ENCODE results near the gene EPS8L3.
"Not testable (repeated sequence)": the region's sequence is repeated elsewhere in the genome, so short reads cannot be mapped to it uniquely, and the experiment has no call there.

The EPS8L3 gene

DNA sequence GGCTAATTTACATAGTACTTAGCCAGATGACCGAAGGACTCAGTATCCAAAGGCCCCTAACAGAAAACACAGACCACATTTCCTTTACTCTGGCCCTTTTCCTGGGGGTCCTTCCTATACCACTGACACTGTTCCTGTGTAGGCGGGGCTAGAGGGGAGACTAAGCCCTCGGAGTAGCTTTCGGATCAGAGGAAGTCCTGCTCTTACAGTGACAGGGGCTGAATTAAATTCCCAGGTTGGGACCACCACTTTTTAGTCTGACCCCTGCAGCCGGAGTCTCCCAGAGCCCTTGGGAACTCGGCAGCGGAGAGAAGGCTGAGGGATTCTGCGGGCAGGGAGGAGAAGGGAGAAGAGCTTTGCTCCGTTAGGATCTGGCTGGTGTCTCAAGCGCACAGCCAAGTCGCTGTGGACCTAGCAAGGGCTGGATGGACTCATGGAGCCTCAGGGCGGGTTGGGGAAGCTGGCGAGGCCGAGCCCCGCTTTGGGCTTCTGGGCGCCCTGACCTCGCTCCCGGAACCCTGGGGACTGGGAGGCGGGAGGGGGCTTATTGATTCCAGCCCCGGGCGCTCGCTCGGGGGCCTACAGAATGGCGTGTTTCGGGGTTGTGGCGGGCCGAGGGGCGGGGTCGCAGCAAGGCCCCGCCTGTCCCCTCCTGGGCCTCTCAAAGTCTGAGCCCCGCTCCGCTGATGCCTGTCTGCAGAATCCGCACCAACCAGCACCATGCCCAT lies 52.0 kb downstream of the EPS8L3 start, which contains the start of gene GSTM5:
TSS of gene GSTM5 (plus strand) at position 659 of the 728 bp plus-strand sequence. CDS start at position 721, 62 bp downstream.
- not testable (repeated sequence) for DNase-seq (ENCODE audit: low read depth in 3 of 3)

DNA sequence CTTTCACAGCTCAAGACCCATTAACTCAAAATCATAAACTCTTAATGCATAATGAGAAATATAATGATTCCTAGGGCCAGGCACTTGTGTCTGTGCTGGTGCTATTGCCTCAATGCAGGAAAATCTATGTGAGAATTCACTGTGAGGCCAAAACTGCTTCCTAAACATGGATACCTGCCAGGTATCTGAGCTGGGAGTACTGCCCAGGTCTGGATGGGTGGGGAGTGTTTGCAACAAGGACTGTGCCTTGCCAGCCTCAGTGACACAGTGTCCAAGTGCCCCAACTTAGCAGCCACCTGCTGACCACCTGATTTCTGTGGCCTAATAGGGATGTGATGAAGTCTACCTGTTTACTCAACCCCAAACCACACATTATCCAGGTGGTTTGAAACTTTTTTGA lies 53.9 kb downstream of the EPS8L3 start:
- not testable (repeated sequence) for DNase-seq (ENCODE audit: low read depth in 3 of 3)

- DNase-seq (ENCODE audit: low read depth in 3 of 3) = not testable (repeated sequence)
Measured at GRCh38 chr1:109708949-109709348, 54.8 kb downstream of the EPS8L3 start.

GRCh38 chr1:109705411-109705810 lies 58.3 kb downstream of the EPS8L3 start:
- DNase-seq (ENCODE audit: low read depth in 3 of 3) = no peak

DNA sequence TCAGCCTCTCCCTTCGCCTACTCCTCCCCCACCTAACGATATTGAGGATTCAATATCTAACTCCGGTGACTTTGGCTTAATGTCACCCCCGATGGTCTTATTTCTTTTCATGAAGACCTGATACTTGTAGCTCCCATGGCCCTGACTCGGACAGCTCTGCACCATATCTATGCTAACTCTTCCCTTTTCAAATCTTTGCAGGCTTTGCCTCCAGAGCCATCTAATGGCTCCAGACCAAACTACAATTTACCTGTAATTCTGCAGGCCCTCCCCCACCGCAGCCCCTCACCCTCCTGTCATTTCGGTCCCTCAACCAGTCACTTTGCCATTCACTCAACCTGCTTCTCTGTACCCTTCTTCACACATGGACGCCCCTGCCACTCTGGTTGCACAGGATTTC lies 59.5 kb downstream of the EPS8L3 start:
- no peak for DNase-seq (ENCODE audit: low read depth in 3 of 3)

DNA sequence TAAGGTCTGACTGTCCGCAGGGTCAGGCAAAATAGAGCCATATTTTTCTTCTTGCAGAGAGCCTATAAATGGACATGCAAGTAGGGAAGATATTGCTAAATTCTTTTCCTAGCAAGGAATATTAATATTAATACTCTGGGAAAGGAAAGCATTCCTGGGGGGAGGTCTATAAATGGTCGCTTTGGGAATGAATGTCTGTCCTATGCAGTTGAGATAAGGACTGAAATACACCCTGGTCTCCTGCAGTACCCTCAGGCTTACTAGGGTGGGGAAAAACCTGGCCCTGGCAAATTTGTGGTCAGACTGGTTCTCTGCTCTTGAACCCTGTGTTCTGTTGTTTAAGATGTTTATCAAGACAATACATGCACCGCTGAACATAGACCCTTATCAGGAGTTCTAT lies 60.8 kb downstream of the EPS8L3 start:
- DNase-seq (ENCODE audit: low read depth in 3 of 3) = not testable (repeated sequence)

All from stimulated activated CD4-positive, alpha-beta T cell treated with anti-CD3 and anti-CD28 coated beads, TNF-alpha, amount 100 ng/mL, for 4 hours (primary cell).